ENCODE results near the gene LRRN4CL. TPM values are rescaled to one million over a fixed set of nuclear protein-coding genes. Genes with fewer than 3 reads are reported as not detected.
A peak's percentile ranks its signal among the peaks of the same experiment; 100 is the strongest.
"Not testable (repeated sequence)": the region's sequence is repeated elsewhere in the genome, so short reads cannot be mapped to it uniquely, and the experiment has no call there.

Gene LRRN4CL
- total RNA-seq, 8 experiments from 2014 or later = 0.33 to 9.3 (median 0.49) TPM

DNA sequence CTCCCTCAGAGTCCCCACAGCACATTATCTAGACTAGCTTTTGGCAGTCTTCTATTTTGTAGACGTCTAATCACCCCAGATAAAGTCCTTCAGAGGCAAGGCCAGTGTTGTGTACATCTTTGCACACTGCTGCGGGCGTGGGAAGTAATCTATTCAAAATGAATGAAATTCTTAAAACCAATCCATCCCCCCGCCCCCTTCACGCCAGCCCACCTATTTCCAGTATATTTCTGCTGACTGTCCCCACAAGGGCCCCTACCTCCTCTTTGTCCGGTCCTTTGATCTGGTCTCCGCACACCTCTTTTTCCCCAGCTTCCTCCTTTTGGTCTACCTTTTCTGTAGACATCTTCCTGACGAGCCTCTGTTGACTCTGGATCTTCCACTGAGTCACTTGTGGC is 17.5 kb upstream of the LRRN4CL start:
- 13 to 80% (median 30%) methylated on average over 1 to 4 of the region's 8 CpGs; no CpG with 5 or more reads in 6 of the 10 experiments for WGBS, 10 experiments
- in situ Hi-C loops (cut with MboI; ENCODE audit: low pct_unique_long_range_greater_than_20kb in 2 of 9, low sequenced_read_pairs in 9 of 9, unreplicated experiment in 9 of 9) = no loop called here
- ATAC-seq (replicated peaks in 6 of 8) = no peak
- Histone ChIP-seq H3K4me1 (replicated peaks in 1 of 2) (peaks cover 19 to 28% of the 10 kb centered on the region in 2 donors), H3K27ac (peak overlapping the region; percentile 89 to 94), H3K4me3 (peak overlapping the region; percentile 52 to 80 (median 61))

DNA sequence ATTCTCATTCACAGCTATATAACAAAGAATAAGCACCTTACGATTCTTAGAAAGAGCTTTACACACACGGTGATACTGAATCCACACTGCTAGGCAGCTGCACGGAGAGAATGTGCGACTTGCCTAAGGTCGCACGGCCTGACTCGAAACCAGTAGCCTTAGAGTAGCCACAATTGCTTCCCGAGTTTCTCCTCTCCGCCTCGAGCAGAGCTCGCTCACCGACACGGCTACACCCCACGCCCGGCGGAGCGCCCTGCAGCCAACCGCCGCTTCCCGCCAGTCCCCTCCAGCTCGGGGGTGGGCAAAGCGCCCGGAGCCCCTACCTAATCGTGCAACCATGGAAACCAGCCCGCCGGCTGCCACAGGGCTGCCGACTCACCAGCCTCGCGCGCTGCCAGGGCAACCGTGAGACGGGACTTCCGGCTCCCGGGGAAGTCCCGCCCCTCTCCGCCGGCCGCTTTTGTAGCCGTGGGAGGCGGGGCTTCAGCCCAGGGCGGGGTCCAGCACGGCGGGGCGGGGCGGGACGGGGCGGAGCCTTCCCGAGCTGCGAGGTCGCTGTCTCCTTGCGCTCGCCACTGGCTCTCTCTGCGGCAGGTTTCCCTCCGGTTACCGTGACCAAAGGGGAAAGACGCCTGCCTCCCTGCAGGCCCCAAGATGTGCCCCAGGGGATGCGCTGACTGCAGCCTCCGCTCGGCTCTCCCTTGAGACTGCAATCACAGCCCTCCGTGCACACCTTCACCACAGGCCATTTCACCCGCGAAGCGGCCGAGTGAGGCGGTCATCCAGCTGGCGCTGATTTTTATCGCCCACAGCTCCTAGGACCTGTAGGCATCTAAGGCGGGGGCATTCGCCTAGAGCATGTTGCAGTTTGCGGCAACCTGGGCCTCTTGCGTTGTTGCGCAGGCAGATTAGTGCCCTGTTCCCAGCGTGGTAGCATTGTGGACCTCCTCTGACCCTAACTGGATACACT is 16.8 kb upstream of the LRRN4CL start:
- in situ Hi-C loops (cut with MboI; ENCODE audit: low pct_unique_long_range_greater_than_20kb in 2 of 9, low sequenced_read_pairs in 9 of 9, unreplicated experiment in 9 of 9) = no loop called here
- Histone ChIP-seq H3K27ac (peak overlapping the region; percentile 89 to 94), H3K4me1 (replicated peaks in 1 of 2) (peaks cover 19 to 28% of the 10 kb centered on the region in 2 donors), H3K4me3 (peak overlapping the region; percentile 52 to 80 (median 61))
- peak; percentile 62 to 82 (median 66) for ATAC-seq (replicated peaks in 6 of 8)
- WGBS, 10 experiments = 0 to 33% (median 3%) methylated on average over 2 to 18 of the region's 73 CpGs; no CpG with 5 or more reads in 2 of the 10 experiments

- WGBS, 10 experiments = 30 to 61% (median 58%) methylated on average over 1 to 5 of the region's 7 CpGs; no CpG with 5 or more reads in 3 of the 10 experiments
- in situ Hi-C loops (cut with MboI; ENCODE audit: low pct_unique_long_range_greater_than_20kb in 2 of 9, low sequenced_read_pairs in 9 of 9, unreplicated experiment in 9 of 9) = no loop called here
- peak overlapping the region; percentile 52 to 80 (median 61) for H3K4me3 ChIP-seq
- peaks cover 19 to 28% of the 10 kb centered on the region in 2 donors for H3K4me1 ChIP-seq (replicated peaks in 1 of 2)
- H3K27ac ChIP-seq = peak overlapping the region; percentile 35 to 58
- no peak for ATAC-seq (replicated peaks in 6 of 8)
Measured at GRCh38 chr11:62705413-62705812, 16.1 kb upstream of the LRRN4CL start.

DNA sequence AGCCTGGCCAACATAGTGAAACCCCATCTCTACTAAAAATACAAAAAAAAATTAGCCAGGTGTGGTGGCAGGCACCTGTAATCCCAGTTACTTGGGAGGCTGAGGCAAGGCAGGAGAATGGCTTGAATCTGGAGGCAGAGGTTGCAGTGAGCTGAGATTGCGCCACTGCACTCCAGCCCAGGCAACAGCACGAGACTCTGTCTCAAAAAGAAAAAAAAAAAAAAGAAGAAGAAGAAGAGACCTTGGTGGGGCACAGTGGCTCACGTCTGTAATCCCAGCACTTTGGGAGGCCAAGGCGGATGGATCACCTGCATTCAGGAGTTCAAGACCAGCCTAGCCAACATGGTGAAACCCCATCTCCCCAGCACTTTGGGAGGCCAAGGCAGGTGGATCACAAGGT is 14.6 kb upstream of the LRRN4CL start:
- peaks cover 11 to 20% of the 10 kb centered on the region in 2 donors for H3K4me1 ChIP-seq (replicated peaks in 1 of 2)
- ATAC-seq (replicated peaks in 6 of 8); H3K4me3 ChIP-seq; in situ Hi-C loops (cut with MboI; ENCODE audit: low pct_unique_long_range_greater_than_20kb in 2 of 9, low sequenced_read_pairs in 9 of 9, unreplicated experiment in 9 of 9); H3K27ac ChIP-seq: not testable (repeated sequence)
- 80 to 100% (median 100%) methylated on average over 1 to 3 of the region's 4 CpGs; no CpG with 5 or more reads in 3 of the 10 experiments for WGBS, 10 experiments

DNA sequence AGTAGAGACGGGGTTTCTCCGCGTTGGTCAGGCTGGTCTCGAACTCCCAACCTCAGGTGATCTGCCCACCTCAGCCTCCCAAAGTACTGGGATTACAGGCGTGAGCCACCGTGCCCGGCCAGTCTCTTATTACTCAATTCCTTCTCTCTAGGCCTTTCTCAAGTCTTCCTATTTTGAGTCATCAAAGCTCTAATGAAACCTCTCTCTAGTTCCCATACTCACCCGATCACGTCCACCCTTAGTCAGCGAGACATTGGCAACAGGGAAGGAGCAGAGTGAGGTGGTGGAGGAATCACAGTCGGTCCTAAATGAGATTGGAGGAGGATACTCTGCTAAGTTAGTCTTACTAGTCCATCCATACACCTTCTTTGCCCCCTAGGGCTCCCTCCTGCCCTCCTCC is 12.9 kb upstream of the LRRN4CL start:
- H3K4me3 ChIP-seq = no peak overlapping the region
- H3K27ac ChIP-seq = no peak overlapping the region
- in situ Hi-C loops (cut with MboI; ENCODE audit: low pct_unique_long_range_greater_than_20kb in 2 of 9, low sequenced_read_pairs in 9 of 9, unreplicated experiment in 9 of 9) = no loop called here
- peaks cover 5 to 6% of the 10 kb centered on the region in 2 donors for H3K4me1 ChIP-seq (replicated peaks in 1 of 2)
- WGBS, 10 experiments = 83 to 100% (median 96%) methylated on average over 1 to 6 of the region's 11 CpGs; no CpG with 5 or more reads in 7 of the 10 experiments
- ATAC-seq (replicated peaks in 6 of 8) = no peak

DNA sequence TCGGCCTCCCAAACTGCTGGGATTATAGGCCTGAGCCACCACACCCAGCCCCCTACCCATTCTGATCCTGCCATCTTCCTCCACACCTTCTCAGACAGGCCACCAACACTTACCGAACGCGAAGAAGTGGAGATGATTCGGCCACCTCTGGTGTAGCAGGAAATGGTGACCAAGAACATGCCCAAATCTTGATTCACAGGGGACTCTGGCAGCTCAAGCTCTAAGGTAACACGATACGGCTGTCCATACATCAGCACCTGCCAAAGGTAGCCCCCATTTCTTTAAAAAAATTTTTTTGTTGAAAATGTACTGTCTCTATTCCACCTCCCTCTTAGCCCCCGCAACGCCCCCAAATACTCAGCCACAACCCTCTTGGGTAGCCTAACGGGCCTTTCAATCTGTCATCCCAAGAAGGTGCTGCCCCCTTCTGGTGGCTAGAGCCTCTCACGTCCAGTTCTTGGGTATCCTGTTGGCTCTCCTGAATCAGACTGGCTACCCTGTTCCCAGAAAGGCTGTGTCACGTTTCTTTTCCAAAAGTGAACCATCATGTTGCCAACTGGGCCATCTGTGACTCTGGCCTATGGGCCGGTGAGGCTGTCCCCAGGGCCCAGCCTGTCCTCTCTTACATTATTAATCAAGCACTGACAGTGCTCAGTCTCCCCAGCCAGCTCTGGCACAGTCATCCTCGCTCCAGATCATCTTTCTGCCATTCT is 5.3 kb upstream of the LRRN4CL start:
- WGBS, 10 experiments = 6 to 90% (median 50%) methylated on average over 2 to 11 of the region's 14 CpGs; no CpG with 5 or more reads in 1 of the 10 experiments
- in situ Hi-C loops (cut with MboI; ENCODE audit: low pct_unique_long_range_greater_than_20kb in 2 of 9, low sequenced_read_pairs in 9 of 9, unreplicated experiment in 9 of 9) = loop anchor here in 1 of 9 experiments (10.0 kb wide), 1 partner anchor 310 kb away; no protein-coding TSS in a partner anchor
- Histone ChIP-seq H3K27ac (no peak overlapping the region), H3K4me1 (replicated peaks in 1 of 2) (no peaks in the 10 kb centered on the region), H3K4me3 (no peak overlapping the region)
- peak; percentile 48 to 96 (median 67) for ATAC-seq (replicated peaks in 6 of 8)

DNA sequence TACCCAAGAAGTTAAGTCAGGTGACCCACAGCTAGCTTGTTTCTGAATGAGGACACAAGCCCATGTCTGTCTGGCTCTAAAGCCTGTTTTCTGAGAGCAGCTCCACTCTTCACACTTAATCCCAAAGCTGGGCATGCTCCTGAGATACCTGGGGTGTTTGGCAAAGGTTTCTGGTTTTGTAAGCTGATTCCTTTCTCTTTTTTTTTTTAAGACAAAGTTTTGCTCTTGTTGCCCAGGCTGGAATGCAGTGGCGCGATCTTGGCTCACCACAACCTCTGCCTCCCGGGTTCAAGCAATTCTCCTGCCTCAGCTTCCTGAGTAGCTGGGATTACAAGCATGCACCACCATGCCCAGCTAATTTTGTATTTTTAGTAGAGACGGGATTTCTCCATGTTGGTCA is 4.3 kb upstream of the LRRN4CL start:
- not testable (repeated sequence) for ATAC-seq (replicated peaks in 6 of 8); H3K27ac ChIP-seq; H3K4me3 ChIP-seq; H3K4me1 ChIP-seq (replicated peaks in 1 of 2)
- 90 to 100% (median 100%) methylated on average over 1 to 2 of the region's 4 CpGs; no CpG with 5 or more reads in 6 of the 10 experiments for WGBS, 10 experiments
- in situ Hi-C loops (cut with MboI; ENCODE audit: low pct_unique_long_range_greater_than_20kb in 2 of 9, low sequenced_read_pairs in 9 of 9, unreplicated experiment in 9 of 9) = loop anchor here in 1 of 9 experiments (10.0 kb wide), 1 partner anchor 309 kb away; no protein-coding TSS in a partner anchor

DNA sequence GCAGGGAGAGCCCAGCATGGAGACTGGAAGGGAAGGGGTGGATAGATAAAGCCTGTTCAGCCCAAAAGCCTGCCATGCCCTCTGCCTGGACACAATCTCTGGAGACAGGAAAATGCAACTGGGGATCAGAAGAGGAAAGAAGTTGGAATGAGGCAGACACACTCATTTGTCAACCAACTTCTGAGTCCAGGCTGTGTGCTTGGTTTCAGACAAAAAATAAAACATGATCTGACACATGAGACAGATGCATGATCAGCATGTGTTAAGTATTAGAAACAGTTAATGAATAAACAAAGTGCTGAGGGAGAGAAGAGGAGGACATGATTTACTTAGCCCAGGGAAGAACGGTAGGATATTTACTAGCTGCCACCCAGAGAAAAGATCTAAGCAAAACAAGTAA is 839 bp downstream of the LRRN4CL start:
- ATAC-seq (replicated peaks in 6 of 8) = peak in 3 of 8 experiments; percentile 17 to 32 (median 28)
- Histone ChIP-seq H3K4me1 (replicated peaks in 1 of 2) (no peaks in the 10 kb centered on the region), H3K4me3 (no peak overlapping the region), H3K27ac (no peak overlapping the region)
- 0 to 60% (median 25%) methylated on average over 1 of the region's 1 CpG; no CpG with 5 or more reads in 3 of the 10 experiments for WGBS, 10 experiments
- in situ Hi-C loops (cut with MboI; ENCODE audit: low pct_unique_long_range_greater_than_20kb in 2 of 9, low sequenced_read_pairs in 9 of 9, unreplicated experiment in 9 of 9) = no loop called here

- Histone ChIP-seq H3K4me3 (no peak overlapping the region), H3K4me1 (replicated peaks in 1 of 2) (no peaks in the 10 kb centered on the region), H3K27ac (no peak overlapping the region)
- 44 to 100% (median 86%) methylated on average over 1 to 24 of the region's 74 CpGs; no CpG with 5 or more reads in 1 of the 10 experiments for WGBS, 10 experiments
- in situ Hi-C loops (cut with MboI; ENCODE audit: low pct_unique_long_range_greater_than_20kb in 2 of 9, low sequenced_read_pairs in 9 of 9, unreplicated experiment in 9 of 9) = no loop called here
- peak in 7 of 8 experiments; percentile 6 to 45 (median 24) for ATAC-seq (replicated peaks in 6 of 8)
Measured at GRCh38 chr11:62687508-62688396, 1.6 kb downstream of the LRRN4CL start.

GRCh38 chr11:62682518-62682917 is 6.8 kb downstream of the LRRN4CL start:
- in situ Hi-C loops (cut with MboI; ENCODE audit: low pct_unique_long_range_greater_than_20kb in 2 of 9, low sequenced_read_pairs in 9 of 9, unreplicated experiment in 9 of 9) = no loop called here
- Histone ChIP-seq H3K4me1 (replicated peaks in 1 of 2) (peaks cover 10 to 12% of the 10 kb centered on the region in 2 donors), H3K27ac (no peak overlapping the region), H3K4me3 (no peak overlapping the region)
- WGBS, 10 experiments = 72 to 100% (median 93%) methylated on average over 1 to 5 of the region's 7 CpGs; no CpG with 5 or more reads in 1 of the 10 experiments
- no peak for ATAC-seq (replicated peaks in 6 of 8)

- Histone ChIP-seq H3K27ac (no peak overlapping the region), H3K4me1 (replicated peaks in 1 of 2) (peaks cover 10 to 12% of the 10 kb centered on the region in 2 donors), H3K4me3 (no peak overlapping the region)
- 17 to 86% (median 79%) methylated on average over 1 to 4 of the region's 4 CpGs; no CpG with 5 or more reads in 2 of the 10 experiments for WGBS, 10 experiments
- ATAC-seq (replicated peaks in 6 of 8) = peak; percentile 61 to 82 (median 66)
- in situ Hi-C loops (cut with MboI; ENCODE audit: low pct_unique_long_range_greater_than_20kb in 2 of 9, low sequenced_read_pairs in 9 of 9, unreplicated experiment in 9 of 9) = no loop called here
Measured at GRCh38 chr11:62680825-62681240, 8.5 kb downstream of the LRRN4CL start.
